Psoas muscle (tissue), 8 donors: ENCODE data around the gene HES5. TPM values are rescaled to one million over a fixed set of nuclear protein-coding genes. Genes with fewer than 3 reads are reported as not detected.

Experiments
- ATAC-seq, 4 donors: fragments of 200-7000 bp; cut with Tn5 transposase; one replicate each; pipeline ENCODE4 v1.9.1; 2020; ENCODE audit warnings: moderate library complexity in 3 of 4, mild to moderate bottlenecking in 2 of 4
- DNase-seq, 2 donors: peaks; one replicate each; pipeline ENCODE4 v3.0.0-alpha.2; 2020
- H3K27ac ChIP-seq: fragments of 200-600 bp; one replicate; pipeline ENCODE4 v1.8.0; 2022
- H3K27me3 ChIP-seq, 3 donors: fragments of 200-600 bp in 1 of 3; one replicate each; pipeline versions ENCODE4 v1.6.1 to v1.8.0; 2013 to 2022; ENCODE audit warnings: low read length in 2 of 3, mild to moderate bottlenecking in 2 of 3, moderate library complexity in 1 of 3; ENCODE audit not compliant: insufficient read depth in 3 of 3
- H3K36me3 ChIP-seq, 2 donors: fragments of 200-600 bp in 1 of 2; one replicate each; pipeline versions ENCODE4 v1.6.1 to v1.8.0; 2013 to 2022; ENCODE audit warnings: low read depth in 1 of 2, mild to moderate bottlenecking in 1 of 2, moderate library complexity in 1 of 2; ENCODE audit not compliant: insufficient read depth in 1 of 2
- H3K4me1 ChIP-seq: fragments of 200-600 bp; one replicate; pipeline ENCODE4 v1.8.0; 2022
- H3K4me3 ChIP-seq: fragments of 200-600 bp; one replicate; pipeline ENCODE4 v1.8.0; 2022; ENCODE audit warnings: mild to moderate bottlenecking
- H3K9me3 ChIP-seq: fragments of 200-600 bp; one replicate; pipeline ENCODE4 v1.8.0; 2022
- CTCF ChIP-seq: fragments of 200-600 bp; IDR thresholded peaks from one replicate; pipeline ENCODE4 v1.8.0; 2022; ENCODE audit warnings: antibody characterized with exemption
- WGBS, 3 donors: extraction: QIAGEN DNeasy Blood & Tissue Kit; methylation state at CpG; one replicate each; pipeline versions ENCODE4 v1.1.6 to v1.1.7; 2013; 5-methylcytosine and 5-hydroxymethylcytosine counted together
- intact Hi-C, 2 donors: fragments of 100-400 bp; cut with DNase I; formaldehyde crosslinking; loops; one replicate each; pipeline versions ENCODE4 v1.11.0 to v1.14.2; 2022
- polyA plus RNA-seq, 3 donors: library from polyadenylated mRNA; stranded (reverse); fragments of 200-250 nt; gene quantifications; one replicate each; pipeline ENCODE4 v1.2.3, GENCODE V29; 2013
- total RNA-seq, 4 donors: library from RNA; stranded (reverse); fragmentation: NEBNext Ultra II Directional in 2 of 4; extraction: Animal tissue kit (Norgen Biotek cat#: 25700) in 2 of 4; gene quantifications; one replicate each; pipeline versions ENCODE4 v1.2.1 to v1.2.4, GENCODE V29; 2021 to 2023
- donor health status: healthy with polysubstance abuse.
- donor health status: DM: no; HTN: no; CAD: no; lungs with moderate emphysema.
- donor health status: Bipolar disorder and iron deficiency.
- donor health status: healthy.
- donor health status: DM: yes; HTN: yes; CAD: no.
- donor health status: DM: no; HTN: no; CAD: no.
- donor health status: DM: no; HTN: no; CAD: no.
- donor health status: DM: yes; HTN: yes; CAD: no.

The HES5 gene
- total and polyA plus RNA-seq, 7 donors: 0.13 to 0.77 (median 0.28) TPM; not detected in 1

GRCh38 chr1:2513939-2514652 lies 16.0 kb downstream of the HES5 start:
- Histone ChIP-seq H3K27me3 (no peaks in the 10 kb centered on the region), H3K4me1 (no peaks in the 10 kb centered on the region), H3K4me3 (no peak overlapping the region), H3K27ac (no peak overlapping the region), H3K9me3 (no peaks in the 10 kb centered on the region), H3K36me3 (peaks cover 42 to 98% of the 10 kb centered on the region in 2 donors)
- no peak for ATAC-seq
- intact Hi-C loops: no loop called here
- DNase-seq: no peak
- TF ChIP-seq CTCF: no peak
- 92 to 95% (median 93%) methylated on average over 39 to 43 of the region's 43 CpGs for WGBS, 3 donors

- ATAC-seq: no peak
Observed at GRCh38 chr1:2512862-2513421, 17.1 kb downstream of the HES5 start.

GRCh38 chr1:2510366-2511155 lies 19.5 kb downstream of the HES5 start:
- TF ChIP-seq CTCF: no peak
- no peak overlapping the region for H3K27ac ChIP-seq
- no peaks in the 10 kb centered on the region for H3K27me3 ChIP-seq
- ATAC-seq: no peak
- DNase-seq: no peak
- no peak overlapping the region for H3K4me3 ChIP-seq
- H3K9me3 ChIP-seq: no peaks in the 10 kb centered on the region
- peaks cover 30 to 79% of the 10 kb centered on the region in 2 donors for H3K36me3 ChIP-seq
- intact Hi-C loops: no loop called here
- no peaks in the 10 kb centered on the region for H3K4me1 ChIP-seq
- WGBS, 3 donors: 92 to 94% (median 93%) methylated on average over 26 to 27 of the region's 27 CpGs

More at GRCh38 chr1:2512862-2513421, 17.1 kb downstream of the HES5 start:
- H3K36me3 ChIP-seq: peaks cover 42 to 98% of the 10 kb centered on the region in 2 donors
- DNase-seq: no peak
- no peaks in the 10 kb centered on the region for H3K4me1 ChIP-seq
- H3K9me3 ChIP-seq: no peaks in the 10 kb centered on the region
- WGBS, 3 donors: 83 to 84% (median 83%) methylated on average over 31 of the region's 31 CpGs
- TF ChIP-seq CTCF: no peak
- H3K27me3 ChIP-seq: no peaks in the 10 kb centered on the region
- no peak overlapping the region for H3K27ac ChIP-seq
- H3K4me3 ChIP-seq: no peak overlapping the region
- intact Hi-C loops: no loop called here

- intact Hi-C loops: no loop called here
- Histone ChIP-seq H3K4me1 (no peaks in the 10 kb centered on the region), H3K9me3 (no peaks in the 10 kb centered on the region), H3K27me3 (peaks cover 0 to 10% (median 3%) of the 10 kb centered on the region in 3 donors), H3K4me3 (no peak overlapping the region), H3K27ac (no peak overlapping the region), H3K36me3 (peaks cover 30 to 70% of the 10 kb centered on the region in 2 donors)
- TF ChIP-seq CTCF: no peak
- DNase-seq: no peak
- 56 to 72% (median 61%) methylated on average over 11 of the region's 11 CpGs for WGBS, 3 donors
- no peak for ATAC-seq
Observed at GRCh38 chr1:2509589-2509988, 20.5 kb downstream of the HES5 start.
